Esophagus muscularis mucosa (tissue), 3 donors: ENCODE measurements around the gene RNF224.

Experiments
- CTCF ChIP-seq, 3 experiments: fragments of 200-600 bp in 2 of 3; fragments of 450-650 bp in 1 of 3; sonication (generic) in 2 of 3; IDR thresholded peaks; one replicate each; pipeline ENCODE4 v1.5.1; 2017 to 2019; ENCODE audit warnings: antibody characterized with exemption in 3 of 3, mild to moderate bottlenecking in 2 of 3, moderate library complexity in 1 of 3
- POLR2A ChIP-seq: fragments of 450-650 bp; IDR thresholded peaks from one replicate; pipeline ENCODE4 v1.6.1; 2017; ENCODE audit warnings: antibody characterized with exemption, moderate library complexity, mild to moderate bottlenecking, low read depth
- POLR2AphosphoS5 ChIP-seq, 2 donors: sonication (generic); formaldehyde crosslinking; IDR thresholded peaks; one replicate each; pipeline ENCODE4 v1.6.1; 2017; ENCODE audit warnings: antibody characterized with exemption in 2 of 2

- TF ChIP-seq POLR2AphosphoS5 (IDR thresholded peaks at IDR 0.05) = no peak
- no peak for TF ChIP-seq CTCF (IDR thresholded peaks at IDR 0.05)
- TF ChIP-seq POLR2A = no peak
These were observed 42.2 kb upstream of the RNF224 start for GRCh38 chr9:137184881-137185660.
